ENCODE measurements around the gene NR3C1. TPM values are rescaled to one million over a fixed set of nuclear protein-coding genes. Genes with fewer than 3 reads are reported as not detected.

The NR3C1 gene
- total and polyA plus RNA-seq, 7 donors = 5.5 to 65.6 (median 36.0) TPM

DNA sequence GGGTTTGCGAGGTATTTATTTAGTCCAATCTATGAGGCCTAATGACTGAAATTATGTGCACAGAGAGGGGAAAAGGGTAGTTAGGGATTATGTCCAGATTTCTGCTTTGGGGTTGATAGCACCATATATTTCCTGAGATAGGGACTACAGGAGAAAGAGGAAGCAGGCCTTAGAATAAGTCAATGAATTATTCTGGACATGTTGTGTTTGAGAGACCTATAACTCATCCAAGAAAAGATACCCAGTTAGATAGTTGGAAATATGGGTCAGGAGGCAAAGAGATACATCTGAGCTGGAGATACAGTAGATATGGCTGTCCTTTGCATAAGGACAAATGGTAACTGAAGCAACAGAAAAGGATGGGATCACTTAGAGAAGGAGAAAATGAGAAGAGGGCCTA is 53.1 kb downstream of the NR3C1 start:
- intact Hi-C loops (cut with DNase I) = no loop called here
- peak overlapping the region in 2 of 4 donors; percentile 26 to 47 for H3K27ac ChIP-seq

DNA sequence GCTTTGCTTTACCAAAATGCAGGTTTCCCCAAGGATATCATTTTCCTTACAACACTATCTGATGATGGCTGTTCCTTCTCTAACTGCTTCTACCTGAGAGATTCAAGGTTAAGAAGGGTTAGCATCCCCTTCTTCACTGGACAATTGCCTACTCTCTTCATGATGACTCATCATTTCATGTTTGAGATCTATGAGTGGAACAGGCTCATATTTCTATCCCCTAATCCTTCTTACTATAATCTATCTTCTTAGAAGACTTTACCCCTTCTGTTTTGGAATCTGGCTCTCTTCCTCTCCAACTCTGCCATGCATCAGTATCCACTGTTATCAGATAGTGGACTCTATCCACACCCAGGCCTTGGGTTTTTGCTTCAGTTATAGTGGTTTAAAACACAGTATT is 54.3 kb downstream of the NR3C1 start:
- Histone ChIP-seq H3K36me3 (no peaks in the 10 kb centered on the region), H3K27me3 (no peaks in the 10 kb centered on the region), H3K4me1 (peaks cover 0 to 70% (median 43%) of the 10 kb centered on the region in 4 donors), H3K27ac (no peak overlapping the region), H3K9me3 (no peaks in the 10 kb centered on the region), H3K4me3 (no peak overlapping the region)
- no peak for DNase-seq
- intact Hi-C loops (cut with DNase I) = no loop called here
- no peak for TF ChIP-seq POLR2AphosphoS5 (IDR thresholded peaks at IDR 0.05)
- TF ChIP-seq POLR2A (IDR thresholded peaks at IDR 0.05) = no peak
- TF ChIP-seq EP300 (IDR thresholded peaks at IDR 0.05) = no peak
- TF ChIP-seq, protein P1, sequence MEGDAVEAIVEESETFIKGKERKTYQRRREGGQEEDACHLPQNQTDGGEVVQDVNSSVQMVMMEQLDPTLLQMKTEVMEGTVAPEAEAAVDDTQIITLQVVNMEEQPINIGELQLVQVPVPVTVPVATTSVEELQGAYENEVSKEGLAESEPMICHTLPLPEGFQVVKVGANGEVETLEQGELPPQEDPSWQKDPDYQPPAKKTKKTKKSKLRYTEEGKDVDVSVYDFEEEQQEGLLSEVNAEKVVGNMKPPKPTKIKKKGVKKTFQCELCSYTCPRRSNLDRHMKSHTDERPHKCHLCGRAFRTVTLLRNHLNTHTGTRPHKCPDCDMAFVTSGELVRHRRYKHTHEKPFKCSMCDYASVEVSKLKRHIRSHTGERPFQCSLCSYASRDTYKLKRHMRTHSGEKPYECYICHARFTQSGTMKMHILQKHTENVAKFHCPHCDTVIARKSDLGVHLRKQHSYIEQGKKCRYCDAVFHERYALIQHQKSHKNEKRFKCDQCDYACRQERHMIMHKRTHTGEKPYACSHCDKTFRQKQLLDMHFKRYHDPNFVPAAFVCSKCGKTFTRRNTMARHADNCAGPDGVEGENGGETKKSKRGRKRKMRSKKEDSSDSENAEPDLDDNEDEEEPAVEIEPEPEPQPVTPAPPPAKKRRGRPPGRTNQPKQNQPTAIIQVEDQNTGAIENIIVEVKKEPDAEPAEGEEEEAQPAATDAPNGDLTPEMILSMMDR (IDR thresholded peaks at IDR 0.05) = no peak

More for the DNA sequence above, 53.1 kb downstream of the NR3C1 start:
- no peaks in the 10 kb centered on the region for H3K9me3 ChIP-seq
- peaks cover 0 to 80% (median 53%) of the 10 kb centered on the region in 4 donors for H3K4me1 ChIP-seq
- H3K36me3 ChIP-seq = no peaks in the 10 kb centered on the region
- TF ChIP-seq, protein P1 (IDR thresholded peaks at IDR 0.05) = no peak
- TF ChIP-seq EP300 (IDR thresholded peaks at IDR 0.05) (no peak), POLR2AphosphoS5 (IDR thresholded peaks at IDR 0.05) (no peak), POLR2A (IDR thresholded peaks at IDR 0.05) (no peak)
- H3K27me3 ChIP-seq = no peaks in the 10 kb centered on the region
- no peak for DNase-seq
- H3K4me3 ChIP-seq = no peak overlapping the region
- WGBS, 2 donors = 93 to 96% methylated on average over 1 of the region's 1 CpG

DNA sequence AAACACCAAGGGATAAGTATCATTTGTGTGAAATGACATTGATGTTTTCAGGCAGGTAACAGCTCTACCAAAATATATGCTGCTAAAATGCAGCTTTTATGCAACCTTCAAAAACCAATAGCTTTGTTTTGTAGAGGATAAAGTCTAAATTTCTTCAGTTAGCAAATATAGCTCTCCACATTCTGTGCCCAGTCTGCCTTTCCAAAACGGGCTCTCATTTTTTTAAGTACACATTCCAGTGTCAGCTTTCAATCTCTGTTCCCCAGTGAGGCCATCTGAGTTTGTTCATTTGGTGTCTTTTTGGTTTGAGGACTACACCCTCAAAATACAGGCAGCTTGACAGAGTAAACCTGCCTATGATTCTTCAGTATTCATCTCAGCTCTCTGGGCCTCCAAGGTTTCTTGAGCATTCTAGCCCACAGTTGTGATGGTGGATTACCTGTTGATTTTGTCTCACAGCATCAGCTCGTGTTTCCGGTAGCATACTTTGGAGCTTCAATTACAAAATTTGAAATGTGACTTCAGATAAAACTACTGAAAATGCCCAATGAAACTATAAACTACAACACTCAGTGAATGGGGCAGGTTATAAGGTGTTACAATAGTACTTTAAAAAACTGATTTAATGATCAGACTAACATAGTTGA is 55.7 kb downstream of the NR3C1 start:
- Histone ChIP-seq H3K36me3 (no peaks in the 10 kb centered on the region), H3K9me3 (no peaks in the 10 kb centered on the region), H3K4me3 (no peak overlapping the region), H3K27me3 (no peaks in the 10 kb centered on the region), H3K27ac (peak overlapping the region in 1 of 4 donors; percentile 41), H3K4me1 (peaks cover 0 to 56% (median 36%) of the 10 kb centered on the region in 4 donors)
- intact Hi-C loops (cut with DNase I) = no loop called here
- DNase-seq = no peak
- TF ChIP-seq, protein P1 (IDR thresholded peaks at IDR 0.05) = no peak
- no peak for TF ChIP-seq EP300 (IDR thresholded peaks at IDR 0.05)
- TF ChIP-seq POLR2A (IDR thresholded peaks at IDR 0.05) = no peak
- no peak for TF ChIP-seq POLR2AphosphoS5 (IDR thresholded peaks at IDR 0.05)
- 76% methylated on average over 3 of the region's 3 CpGs for WGBS, 2 donors

DNA sequence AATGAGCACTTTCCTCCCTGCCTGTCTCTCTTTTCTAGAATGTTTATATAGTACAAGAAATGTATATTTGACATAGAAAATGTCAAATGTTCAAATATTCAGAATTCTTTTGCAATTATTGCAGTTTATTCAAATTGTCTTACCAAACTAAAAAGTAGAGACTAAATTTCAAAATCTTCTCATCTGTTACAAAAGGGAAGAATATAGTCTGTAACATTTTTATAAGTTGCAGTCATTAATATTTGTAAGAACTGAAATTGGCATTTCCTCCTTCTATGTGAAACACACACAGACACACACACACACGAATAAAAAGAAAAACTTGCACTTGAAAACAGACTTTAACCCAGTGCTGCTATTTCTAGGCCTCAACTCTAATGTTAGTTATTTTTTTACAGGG is 56.4 kb downstream of the NR3C1 start:
- intact Hi-C loops (cut with DNase I) = no loop called here
- H3K27me3 ChIP-seq = no peaks in the 10 kb centered on the region
- 44 to 73% methylated on average over 1 of the region's 1 CpG for WGBS, 2 donors
- H3K27ac ChIP-seq = peak overlapping the region in 1 of 4 donors; percentile 41
- TF ChIP-seq POLR2AphosphoS5 (IDR thresholded peaks at IDR 0.05) = no peak
- no peak for TF ChIP-seq EP300 (IDR thresholded peaks at IDR 0.05)
- TF ChIP-seq, protein P1 (IDR thresholded peaks at IDR 0.05) = no peak
- TF ChIP-seq POLR2A (IDR thresholded peaks at IDR 0.05) = no peak
- DNase-seq = no peak
- no peaks in the 10 kb centered on the region for H3K9me3 ChIP-seq
- peaks cover 0 to 59% (median 42%) of the 10 kb centered on the region in 4 donors for H3K4me1 ChIP-seq
- H3K4me3 ChIP-seq = no peak overlapping the region
- no peaks in the 10 kb centered on the region for H3K36me3 ChIP-seq

All from sigmoid colon (tissue), 7 donors.